RPMI7951 (cell line): ENCODE data around the gene MYH15. TPM values are rescaled to one million over a fixed set of nuclear protein-coding genes. Genes with fewer than 3 reads are reported as not detected.
A peak's percentile ranks its signal among the peaks of the same experiment; 100 is the strongest.

Experiments
- DNase-seq: peaks from one replicate; pipeline ENCODE4 v3.0.0-alpha.2; 2012; ENCODE audit warnings: low read depth
- total RNA-seq: library from RNA; depleted of rRNA; stranded (reverse); fragments of >200 nt; shearing (Covaris generic); gene quantifications from 2 replicates; pipeline ENCODE4 v1.2.3, GENCODE V29; 2014

MYH15 gene
- total RNA-seq, 1 experiment from 2014 or later: 0.24 TPM

DNA sequence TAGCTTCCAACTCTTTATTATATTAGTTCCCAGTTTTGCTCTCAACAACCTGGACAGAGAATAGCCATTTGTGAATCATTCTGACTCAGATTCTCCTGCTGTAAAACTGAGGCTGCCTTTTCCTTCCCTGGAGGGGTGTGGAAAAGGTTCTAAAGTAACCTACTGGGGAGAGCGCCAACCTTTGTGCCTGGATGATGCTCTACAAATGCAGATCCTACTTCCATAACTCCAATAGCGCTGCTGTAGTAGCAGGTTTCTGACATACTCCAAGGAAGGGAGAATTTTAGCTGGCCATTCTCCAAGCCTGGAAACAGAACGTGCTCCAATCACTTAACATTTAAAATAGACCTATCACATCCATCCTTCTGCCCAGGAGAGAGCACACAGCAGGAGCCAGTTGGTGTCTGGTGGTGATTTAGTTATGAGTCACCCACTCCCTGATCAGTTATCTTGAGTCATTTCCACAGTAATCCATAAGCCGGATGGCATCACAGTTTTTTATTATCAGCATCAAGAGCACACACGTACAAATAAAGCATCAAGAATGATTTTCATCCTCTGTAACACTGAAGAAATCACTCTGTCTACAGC is 38.3 kb downstream of the MYH15 start:
- DNase-seq: peak; percentile 89

DNA sequence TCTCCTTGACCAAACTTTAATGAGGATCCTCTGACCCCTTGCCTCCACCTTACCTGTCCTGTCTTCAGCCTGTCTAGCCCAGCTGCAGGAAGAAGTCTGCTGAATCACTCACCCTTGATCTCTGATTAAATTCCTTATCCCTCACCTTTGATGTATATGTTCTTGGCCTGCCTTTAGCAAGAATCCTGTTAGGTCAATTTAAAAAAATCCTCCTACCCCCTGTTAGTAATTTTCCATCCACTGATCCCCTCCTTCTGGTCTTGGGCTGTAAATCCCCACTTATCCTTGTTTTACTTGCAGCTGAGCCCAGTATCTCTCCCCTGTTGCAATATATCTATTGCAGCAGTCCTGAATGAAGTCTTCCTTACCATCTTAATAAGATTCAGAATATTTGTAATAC is 39.0 kb downstream of the MYH15 start:
- peak; percentile 11 for DNase-seq

DNA sequence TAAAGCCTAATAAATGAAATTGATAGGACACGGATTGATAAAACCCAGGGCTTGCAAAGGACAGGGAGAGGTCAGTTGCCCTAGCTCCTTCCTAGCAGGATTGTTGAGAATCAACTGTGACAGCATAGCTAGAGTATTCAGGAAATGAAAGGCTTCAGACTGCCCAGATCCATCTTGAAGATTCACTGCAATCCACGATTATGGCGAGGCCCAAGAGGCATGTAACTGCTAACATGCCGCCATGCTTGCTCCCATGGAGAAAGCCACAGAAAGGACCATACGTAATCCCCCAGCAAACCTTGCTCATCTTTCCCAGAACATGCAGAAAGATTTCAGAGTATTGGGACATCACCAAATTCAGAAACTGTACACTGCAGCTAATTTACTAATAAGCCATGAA is 41.3 kb downstream of the MYH15 start:
- DNase-seq: no peak

DNA sequence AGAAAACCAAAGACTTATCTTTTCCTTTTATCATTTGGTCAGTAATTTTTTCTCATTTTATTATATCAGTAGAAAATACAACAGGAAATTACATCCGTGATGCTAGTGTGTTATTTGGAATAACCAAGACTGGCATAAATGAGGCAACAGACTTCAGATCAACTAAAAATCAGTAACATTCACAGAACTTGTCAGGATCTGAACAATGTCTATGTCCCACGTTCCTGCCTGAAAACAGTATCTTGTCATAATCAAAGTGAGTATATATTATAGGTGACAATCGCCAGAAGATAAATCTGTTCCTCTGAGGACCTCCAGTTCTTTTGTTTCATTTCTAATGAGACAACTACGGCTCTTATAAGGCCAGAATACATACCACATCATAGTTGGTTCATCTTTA is 41.8 kb downstream of the MYH15 start:
- DNase-seq: no peak

DNA sequence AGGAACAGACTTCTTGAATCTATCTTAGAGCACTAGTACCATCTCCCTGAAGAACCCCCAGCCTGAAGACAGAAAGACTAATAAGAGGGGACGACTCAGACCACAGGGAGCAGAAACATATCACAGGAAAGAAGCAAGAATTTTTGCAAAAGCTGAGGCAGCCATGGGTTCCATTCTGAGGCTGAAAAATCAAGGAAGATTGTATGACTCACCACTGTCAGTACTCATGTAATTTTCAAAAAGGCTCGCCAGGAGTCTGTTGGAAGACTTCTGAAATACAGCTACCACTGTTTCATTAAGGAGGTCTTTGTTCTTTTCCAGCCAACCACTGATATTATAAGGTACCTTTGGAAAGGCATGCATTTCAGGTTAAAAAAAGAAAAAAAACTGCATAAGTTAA is 47.5 kb downstream of the MYH15 start:
- DNase-seq: peak; percentile 34

DNA sequence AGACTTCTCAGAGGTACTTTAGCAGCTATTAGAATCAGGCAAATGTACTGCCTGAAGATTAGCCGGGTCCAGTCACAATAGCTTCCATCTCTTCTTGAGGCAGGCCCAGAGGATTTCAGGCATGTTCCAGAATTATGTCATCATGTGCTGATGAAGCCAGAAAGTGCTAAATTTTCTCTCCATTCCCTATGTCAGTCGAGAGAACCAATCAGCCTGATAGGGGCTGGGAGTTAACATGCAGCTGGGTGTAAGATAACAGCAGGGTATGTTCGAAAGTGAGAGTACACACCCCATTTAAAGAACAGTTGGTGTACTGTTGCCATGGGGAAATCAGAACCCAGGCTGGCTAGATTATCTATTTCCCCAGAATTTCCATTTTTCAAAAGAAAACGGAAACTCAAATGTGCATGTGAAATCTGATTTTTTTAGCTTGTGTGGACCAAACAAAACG is 48.7 kb downstream of the MYH15 start:
- DNase-seq: no peak

DNA sequence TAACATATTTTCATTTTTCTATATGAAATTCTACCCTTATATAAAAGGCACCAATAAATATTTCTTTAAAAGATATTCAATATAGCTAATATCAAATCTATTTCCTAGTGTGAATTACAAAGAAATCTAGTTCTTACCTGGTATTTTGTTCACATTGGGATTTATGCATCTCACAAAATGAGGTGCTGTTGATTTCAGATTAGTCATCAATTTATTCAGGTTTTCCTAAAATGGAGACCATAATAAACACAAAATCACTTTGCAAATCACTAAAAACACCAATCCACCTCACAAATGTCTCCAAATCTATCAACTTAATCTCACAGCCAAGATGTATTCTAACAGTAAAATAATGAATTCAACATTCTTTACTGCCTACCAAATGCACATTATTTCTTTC is 51.2 kb downstream of the MYH15 start:
- no peak for DNase-seq

DNA sequence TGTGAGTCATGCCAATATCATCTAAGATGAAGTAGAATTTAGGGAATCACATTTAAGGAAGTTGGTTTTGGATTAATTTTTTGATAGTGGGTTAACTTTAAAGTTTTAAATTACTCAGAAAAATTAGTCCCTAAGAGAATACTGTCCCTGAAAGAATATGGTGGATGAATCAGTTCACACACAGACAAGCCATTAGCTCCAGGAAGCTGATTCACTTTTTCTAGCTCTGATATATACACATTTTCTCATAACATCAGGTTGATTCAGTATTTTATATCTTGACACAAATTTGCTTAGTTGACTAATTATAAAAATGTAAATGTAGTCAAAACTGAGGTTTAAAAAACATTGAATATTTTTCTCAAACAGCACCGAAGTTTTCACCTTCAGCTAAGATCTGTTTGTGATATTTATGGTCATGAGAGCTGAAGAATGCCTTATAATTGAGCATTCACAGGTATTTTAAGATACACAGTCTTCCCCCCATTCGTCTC is 55.1 kb downstream of the MYH15 start:
- DNase-seq: no peak

DNA sequence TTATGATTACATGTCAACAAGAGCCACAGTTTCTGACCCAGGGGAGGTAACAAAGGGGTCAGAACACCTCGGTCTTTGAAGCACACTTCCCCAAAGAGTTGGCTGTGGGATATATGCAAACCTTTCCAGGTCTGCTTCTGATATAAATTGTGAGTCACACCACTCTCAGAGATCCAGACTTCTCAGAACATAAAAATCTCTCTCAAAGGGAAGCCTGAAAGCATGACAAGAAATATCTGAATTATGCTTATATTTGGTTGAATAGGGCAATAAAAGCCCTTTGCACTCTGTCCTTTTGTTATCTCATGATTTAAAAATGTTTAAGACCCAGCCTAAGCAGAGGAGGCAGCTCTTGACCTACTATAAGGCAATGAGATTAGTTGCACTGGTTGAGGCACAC is 56.8 kb downstream of the MYH15 start:
- DNase-seq: no peak

DNA sequence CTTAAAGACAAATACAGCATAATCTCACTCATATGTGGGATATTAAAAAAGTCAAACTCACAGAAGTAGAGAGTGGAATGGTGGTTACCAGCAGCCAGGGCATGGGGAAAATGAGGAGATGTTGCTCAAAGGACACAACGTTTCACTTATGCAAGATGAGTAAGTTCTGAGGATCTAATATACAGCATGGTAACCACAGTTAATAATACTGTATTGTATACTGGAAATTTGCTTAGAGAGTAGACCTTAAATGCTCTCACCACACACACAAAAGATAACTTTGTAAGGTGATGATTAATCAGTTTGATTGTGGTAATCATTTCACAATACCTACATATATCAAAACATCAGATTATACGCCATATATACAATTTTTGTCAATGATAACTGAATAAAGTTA is 60.0 kb downstream of the MYH15 start:
- no peak for DNase-seq

DNA sequence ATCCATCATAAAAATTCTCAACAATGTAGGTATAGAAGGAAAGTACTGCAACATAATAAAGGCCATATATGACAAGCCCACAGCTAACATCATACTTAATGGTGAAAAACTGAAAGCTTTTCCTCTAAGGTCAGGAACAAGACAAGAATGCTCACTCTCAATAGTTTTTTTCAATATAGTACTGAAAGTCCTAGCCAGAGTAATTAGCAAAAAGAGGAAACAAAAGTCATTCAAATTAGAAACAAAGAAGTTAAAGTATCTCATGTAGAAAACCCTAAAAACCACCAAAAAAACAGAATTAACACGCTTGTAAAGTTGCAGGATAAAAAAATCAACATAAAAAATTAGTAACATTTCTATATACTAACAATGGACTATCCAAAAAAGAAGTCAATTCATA is 61.8 kb downstream of the MYH15 start:
- DNase-seq: no peak

DNA sequence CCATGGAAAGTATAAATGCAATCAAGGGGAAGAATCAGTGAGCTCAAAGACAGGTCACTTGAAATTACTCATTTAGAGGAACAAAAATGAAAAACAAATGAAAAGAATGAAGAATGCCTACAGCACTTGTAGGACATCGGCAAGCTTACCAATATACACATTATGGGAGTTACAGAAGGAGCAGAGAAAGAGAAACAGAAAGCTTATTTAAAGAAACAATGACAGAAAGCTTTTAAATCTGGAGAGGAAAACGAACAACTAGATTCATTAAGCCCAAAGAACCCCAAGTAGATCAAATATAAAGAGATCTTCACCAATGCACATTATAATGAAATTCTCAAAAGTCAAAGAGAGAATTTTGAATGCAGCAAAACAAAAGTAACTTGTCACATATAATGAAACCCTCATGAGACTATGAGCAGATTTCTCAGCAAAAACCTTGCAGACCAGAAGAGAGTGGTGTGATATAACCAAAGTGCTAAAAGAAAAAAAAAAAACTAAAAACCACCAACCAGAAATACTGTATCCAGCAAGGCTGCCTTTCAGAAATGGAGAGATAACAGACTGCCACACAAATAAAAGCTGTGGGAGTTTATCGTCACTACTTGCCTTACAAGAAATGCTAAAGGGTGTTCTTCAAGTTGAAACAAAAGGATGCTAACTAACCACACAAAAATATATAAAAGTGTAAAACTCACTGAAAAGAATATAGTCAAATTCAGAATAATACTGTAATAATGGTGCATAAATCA is 63.1 kb downstream of the MYH15 start:
- no peak for DNase-seq

DNA sequence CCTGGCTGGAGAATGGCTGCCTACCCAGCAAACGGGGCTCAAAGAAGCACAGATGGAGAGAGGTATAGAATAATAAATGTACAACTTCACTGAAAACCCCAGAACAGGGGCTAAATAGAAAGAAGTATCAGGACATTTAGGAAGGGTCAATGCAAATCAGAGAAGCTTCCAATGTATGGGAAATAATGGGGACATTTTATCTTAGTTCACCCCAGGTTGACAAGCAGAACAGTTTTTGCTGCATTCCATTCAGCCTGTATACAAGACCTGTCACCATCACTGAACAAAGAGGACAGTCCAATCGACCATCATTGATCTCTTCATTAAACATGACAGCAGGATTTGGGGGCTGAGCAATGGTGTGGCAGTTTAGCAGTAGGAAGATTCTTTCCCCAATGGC is 68.1 kb downstream of the MYH15 start:
- no peak for DNase-seq

DNA sequence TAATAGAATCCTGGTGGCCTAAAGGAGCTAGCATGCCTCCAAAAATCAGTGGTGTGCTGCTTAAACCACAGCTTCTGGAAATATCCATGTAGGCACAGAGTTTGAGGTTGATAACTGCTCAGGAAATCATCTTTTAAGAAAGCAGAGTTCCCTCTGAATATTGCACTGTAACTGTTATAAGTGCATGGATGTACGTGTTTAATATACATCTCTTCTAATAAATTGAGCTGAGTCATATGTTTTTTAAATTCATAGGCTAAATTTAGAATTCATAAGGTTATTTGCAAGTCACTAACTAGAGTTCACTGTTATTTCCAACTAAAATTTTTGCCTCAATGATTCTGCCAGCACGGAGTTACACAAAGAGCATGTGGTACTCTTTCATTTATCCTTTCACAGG is 68.9 kb downstream of the MYH15 start:
- DNase-seq: no peak

DNA sequence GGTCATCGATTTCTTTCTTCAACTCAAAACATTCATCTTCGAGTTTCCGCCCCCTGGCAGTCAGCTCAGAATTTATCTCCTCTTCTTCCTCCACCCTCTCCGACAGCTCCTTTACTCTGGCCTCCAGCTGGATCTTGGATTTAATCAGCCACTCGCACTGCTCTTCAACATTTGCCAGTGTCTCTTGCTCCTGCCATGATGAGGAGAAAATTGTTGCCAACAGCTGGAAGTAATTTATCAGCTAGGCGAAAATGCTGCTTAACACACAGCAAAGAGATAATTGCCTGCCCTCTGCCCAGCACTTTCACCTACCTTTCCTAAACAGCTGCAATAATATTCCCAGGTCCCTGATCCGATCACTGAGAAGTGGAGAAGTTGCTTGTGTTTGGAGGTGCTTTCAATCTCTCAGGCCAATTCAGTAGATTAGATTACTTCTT is 69.3 kb downstream of the MYH15 start:
- peak; percentile 27 for DNase-seq

DNA sequence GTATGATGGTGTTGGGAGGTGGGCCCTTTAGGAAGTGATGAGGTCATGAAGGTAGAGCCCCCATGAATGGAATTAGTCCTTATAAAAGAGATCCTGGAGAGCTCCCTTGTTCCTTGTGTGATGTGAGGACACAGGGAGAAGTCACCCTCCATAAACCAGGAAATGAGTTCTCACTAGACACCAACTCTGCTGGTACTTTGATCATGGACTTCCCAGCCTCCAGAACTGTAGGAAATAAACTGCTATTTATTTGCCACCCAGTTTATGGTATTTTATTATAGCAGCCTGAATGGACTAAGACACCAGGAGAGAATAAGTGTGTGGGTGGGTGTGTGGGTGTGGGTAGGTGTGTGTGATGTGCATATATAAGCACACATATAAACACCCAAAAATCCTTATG is 71.9 kb downstream of the MYH15 start:
- no peak for DNase-seq

DNA sequence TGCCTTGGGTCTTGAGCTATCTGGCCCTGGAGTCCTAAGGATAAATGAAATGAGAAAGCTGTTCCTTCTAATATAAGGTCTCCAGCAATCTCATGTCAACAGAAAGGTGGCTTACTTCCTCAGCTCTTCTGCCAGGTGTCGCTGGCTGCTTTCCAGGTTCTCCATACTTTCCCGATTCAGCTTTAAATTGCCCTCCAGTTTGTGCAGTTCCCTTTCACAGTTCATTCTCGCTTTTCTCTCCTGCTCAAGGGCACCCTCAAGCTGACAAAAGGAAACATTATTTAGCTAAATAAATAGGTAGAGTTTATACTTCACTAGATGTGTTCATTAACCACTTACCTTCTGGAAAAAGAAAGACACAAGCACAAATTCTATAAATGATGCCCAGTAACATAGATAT is 73.0 kb downstream of the MYH15 start:
- no peak for DNase-seq

DNA sequence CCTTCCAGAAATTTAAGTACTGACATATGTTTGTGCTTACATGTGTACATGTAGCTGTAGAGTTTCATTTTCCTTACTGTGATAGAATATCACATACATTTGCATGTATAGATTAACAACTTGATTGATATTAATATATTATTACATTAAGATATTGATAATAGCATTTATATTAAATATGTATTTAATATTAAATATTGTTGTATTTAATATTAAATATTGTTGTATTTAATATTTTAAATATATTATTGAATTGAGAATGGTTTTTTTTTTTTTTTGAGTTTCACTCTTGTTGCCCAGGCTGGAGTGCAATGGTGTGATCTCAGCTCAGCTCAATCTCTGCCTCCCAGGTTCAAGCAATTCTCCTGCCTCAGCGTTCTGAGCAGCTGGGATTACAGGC is 76.5 kb downstream of the MYH15 start:
- DNase-seq: no peak

DNA sequence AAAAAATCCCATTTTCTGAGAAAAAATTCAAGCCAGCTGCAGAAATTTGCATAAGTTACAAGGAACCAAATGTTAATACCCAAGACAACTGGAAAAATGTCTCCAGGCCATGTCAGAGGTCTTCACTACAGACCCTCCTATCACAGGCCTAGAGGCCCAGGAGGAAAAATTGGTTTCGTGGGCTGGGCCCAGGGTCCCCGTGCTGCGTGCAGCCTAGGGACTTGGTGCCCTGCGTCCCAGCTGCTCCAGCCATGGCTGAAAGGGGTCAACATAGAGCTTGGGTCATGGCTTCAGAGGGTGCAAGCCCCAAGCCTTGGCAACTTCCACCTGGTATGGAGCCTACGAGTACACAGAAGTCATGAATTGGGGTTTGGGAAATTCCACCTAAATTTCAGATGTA is 78.0 kb downstream of the MYH15 start:
- DNase-seq: no peak

DNA sequence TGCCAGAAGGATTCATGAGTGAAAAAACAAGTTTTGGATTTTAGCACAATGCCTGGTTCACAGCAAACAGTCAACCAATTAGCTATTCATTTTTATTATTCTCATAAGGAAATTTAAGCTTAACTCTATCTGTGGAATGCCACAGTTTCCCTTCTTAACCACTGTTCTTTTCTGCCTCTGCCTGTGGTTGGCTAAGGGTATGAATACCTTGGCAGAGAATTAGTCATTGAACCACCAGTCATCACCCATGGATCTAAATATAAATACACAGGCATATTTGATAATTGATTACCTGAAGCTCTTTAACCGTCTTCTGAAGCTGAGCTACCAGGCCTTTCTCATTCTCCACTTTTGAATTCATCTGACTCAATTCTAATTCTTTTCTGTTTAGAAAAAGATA is 79.9 kb downstream of the MYH15 start:
- DNase-seq: no peak

DNA sequence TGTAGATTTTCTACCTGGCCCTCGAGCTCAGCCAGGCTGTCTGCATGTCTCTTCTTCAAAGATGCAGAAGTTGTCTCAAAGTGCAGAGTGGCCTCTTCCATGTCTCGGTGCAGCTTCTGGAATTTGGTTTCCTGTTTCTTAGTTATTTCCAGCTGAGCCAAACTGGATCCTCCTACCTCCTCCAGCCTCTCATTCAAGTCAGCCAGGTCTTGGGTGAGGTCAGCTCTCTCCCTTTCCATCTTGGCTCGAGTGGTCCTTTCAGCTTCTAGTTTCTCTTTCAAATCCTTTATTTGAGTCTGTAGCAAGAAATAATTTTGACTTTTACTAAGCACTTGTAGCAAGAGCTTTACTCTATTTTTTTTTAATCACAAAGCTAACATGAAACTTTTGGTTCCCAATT is 81.8 kb downstream of the MYH15 start:
- DNase-seq: peak; percentile 4

DNA sequence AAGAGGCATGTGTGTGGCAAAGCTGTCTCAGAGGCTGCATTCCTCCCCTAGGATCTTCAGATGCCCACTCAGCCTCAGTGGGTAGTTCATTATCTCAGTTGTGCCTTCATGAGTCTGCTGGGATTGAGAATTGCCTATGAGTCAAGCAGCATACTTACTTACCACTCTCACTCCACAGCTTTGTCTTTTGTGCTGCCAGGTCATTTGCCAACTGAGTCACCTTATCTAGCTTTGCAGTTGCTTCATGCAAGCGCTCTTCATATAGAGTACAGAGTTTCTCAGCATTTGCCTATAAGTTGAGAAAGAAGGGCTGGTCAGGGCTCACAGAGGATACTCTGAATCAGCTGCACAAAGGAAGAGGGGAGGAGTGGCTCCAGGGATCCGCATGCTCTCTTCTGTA is 89.5 kb downstream of the MYH15 start:
- peak; percentile 48 for DNase-seq

DNA sequence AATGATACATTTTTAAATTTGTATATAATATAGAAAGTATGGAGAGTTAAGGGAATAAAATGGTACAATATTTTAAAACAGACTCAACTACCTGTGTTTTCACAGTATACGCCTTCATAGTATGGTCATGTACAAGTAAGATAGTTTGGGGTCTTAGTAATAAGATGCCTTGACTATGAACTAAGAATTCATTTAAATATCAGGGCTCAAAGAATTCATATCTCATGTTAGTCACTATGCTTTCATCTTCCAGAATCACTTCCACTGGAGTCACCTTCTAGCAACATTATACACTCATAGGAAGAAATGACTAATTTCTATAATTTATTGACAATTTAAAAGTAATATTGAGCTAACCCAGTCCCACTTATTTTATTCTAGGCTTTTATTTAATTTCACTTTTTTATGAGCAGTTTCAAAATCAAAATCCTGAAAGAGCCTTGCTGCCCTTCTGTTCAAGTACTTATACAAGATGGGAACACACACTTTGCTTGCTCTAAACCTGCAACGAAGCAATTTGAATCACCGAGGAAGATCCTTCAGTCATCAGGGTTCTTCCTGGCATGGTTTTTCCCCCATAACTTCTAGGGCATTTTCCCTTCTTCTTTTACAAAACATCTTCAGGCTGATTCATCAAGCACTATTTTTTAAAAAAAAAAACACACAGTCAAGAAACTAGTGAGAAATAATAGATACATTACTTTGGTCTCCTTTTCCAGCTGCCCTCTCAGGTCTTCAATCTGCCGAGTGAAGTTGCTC is 94.1 kb downstream of the MYH15 start:
- DNase-seq: no peak
